GM19463 (cell line): Measurements from ENCODE around the gene AATF.
"Not testable (repeated sequence)": the region's sequence is repeated elsewhere in the genome, so short reads cannot be mapped to it uniquely, and the experiment has no call there.

Experiments used
- ATAC-seq: cut with Tn5 transposase; IDR thresholded peaks from one replicate; pipeline ENCODE4 v1.9.1; 2021; ENCODE audit warnings: mild to moderate bottlenecking, moderate library complexity; ENCODE audit not compliant: unreplicated experiment

The AATF gene

DNA sequence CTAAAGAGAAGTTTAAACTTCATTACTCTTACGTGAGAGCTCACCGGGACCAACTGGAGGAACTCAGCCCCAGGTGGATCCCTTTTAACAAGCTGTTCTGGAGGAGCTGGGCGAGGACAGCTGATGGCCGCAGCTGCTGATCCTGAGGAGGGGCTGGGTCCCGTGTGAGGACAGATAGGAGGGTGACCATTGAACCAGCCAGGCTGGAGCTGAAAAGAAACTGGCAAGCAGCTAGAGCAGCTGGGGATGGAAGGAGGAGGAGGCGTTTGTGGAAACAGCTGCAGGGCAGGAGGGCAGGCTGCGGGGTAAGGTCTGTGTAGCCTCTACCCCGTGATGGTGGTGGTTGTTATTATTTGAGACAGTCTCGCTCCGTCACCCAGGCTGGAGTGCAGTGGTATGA is 119.5 kb downstream of the AATF start:
- no peak for ATAC-seq

DNA sequence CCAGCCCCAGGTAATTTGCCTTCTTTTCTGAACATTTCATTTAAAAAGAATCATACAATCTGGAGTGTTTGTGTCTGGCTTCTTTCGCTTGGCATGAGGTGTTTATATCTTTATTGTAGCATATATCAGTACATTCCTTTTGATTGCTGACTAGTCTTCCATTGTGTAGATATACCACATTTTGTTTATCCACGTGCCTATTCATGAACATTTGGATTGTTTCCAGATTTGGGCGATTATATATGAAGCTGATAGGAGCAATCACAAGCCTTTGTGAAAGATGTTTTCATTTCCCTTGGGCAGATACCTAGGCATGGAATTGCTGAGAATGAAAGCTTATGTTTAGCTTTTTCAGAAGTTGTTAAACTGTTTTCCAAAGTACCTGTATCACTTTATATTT is 120.3 kb downstream of the AATF start:
- ATAC-seq, result no peak

DNA sequence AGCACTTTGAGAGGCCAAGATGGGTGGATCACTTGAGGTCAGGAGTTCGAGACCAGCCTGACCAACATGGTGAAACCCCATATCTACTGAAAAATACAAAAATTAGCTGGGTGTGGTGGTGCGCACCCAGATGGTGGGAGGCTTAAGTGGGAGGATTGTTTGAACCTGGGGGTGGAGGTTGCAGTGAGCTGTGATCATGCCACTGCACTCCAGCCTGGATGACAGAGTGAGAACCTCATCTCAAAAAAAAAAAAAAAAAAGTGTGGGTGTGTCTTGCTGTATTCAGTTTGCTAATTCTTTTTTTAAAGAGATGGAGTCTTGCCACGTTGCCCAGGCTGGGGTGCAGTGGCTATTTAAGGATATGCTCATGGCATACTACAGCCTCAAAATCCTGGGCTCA is 124.7 kb downstream of the AATF start:
- not testable (repeated sequence) for ATAC-seq

DNA sequence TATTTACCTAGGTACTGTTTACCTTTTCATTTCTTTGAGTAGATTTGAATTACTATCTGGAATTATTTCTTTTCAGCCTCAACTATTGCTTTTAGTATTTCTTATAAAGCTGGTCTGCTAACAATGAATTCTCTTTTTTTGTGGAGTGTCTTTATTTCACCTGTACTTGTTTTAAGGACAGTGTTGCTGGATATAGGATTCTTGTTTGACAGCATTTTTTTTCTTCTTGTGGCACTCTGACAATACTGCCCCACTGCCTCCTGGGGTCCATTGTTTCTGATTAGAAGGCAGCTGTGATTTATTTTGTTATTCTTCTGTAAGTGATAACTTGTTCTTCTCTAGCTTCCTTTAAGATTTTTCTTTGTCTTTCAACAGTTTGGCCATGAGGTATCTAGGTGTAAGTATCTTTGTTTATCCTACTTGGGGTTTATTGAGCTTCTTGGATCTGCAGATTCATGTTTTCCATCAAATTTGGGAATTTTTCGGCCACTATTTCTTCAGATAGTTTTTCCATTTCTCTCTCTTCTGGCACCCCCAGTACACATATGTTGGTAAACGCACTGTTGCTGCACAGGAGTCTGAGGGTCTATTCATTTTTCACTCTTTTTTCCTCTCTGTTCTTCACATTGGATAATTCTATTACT is 130.4 kb downstream of the AATF start:
- no peak for ATAC-seq

DNA sequence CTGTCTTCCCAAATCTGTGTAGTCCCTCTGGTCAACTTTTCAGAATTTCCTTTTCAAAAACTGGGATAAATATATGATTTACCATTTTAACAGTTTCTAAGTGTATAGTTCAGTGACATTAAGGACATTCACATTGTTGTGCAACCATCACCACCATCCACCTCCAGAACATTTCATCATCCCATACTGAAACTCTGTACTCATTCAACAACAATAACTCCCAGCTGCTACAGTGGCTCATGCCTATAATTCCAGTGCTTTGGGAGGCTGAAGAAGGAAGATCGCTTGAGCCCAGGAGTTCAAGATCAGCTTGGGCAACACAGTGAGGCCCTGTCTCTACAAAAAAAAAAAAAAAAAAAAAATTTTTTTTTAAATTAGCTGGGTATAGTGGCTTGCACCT is 131.0 kb downstream of the AATF start:
- no peak for ATAC-seq

DNA sequence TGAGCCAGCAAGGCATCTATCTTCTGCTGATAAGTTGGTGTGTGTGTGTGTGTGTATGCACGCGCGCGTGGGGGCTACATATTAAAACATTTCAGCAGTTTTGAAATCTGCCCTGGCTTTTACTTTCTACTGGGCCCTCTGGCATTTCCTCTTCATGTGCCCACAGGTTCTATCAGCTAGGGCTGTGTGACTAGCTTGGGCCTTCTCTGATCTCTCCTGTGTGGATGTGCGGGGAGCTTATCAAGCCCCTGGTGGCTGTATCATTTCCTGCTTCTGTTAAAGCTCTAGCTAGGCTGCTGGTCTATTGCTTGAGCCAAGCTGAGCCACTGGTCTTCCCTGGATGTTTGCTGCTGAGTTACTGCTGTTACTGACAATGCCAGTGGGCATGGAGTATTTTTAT is 132.5 kb downstream of the AATF start:
- no peak for ATAC-seq

DNA sequence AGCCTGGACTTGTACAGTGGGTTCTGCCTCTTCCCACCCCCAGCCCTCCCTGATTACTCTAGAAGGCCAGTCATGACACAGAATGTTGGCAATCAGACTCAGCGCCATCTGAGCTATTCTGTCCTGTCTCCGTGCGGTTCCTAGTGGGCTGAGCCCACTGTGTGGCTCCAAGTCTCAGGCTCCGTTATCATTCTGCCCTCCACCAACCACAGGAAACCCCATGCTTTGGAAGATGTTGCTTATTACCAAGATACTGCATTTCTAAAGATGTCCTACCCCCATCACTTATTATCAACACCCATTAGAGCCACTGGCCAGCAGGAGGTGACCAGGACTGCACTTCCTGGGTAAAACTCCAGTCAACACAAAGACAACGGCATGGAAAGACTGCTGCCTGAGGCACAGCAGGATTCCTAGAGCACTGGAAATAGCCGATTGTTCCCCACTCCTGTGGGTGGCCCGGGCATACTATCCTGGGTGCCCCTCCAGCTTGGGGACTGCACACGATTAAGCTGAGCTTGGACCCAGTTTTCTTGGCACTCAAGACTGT is 133.6 kb downstream of the AATF start:
- no peak for ATAC-seq

DNA sequence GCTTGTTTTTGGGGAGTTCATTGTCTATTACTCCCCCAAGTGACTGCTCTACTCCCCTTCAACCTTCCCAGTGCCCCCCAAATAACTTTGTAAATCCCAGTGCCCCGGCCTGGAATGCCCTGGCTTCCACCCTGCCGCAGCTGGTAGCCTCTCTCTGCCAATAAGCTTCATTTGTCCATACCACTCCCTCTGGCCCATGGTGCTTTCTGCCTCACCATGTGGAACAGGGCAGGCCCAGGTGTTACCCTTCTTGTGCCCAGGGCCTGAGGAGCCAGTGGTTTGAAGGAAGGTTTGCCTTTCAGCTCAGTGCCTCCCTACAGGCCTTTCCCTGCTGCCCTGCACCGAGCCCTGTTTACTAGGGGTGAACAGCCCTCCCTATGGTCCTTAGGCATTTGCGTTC is 134.2 kb downstream of the AATF start:
- ATAC-seq, result no peak

DNA sequence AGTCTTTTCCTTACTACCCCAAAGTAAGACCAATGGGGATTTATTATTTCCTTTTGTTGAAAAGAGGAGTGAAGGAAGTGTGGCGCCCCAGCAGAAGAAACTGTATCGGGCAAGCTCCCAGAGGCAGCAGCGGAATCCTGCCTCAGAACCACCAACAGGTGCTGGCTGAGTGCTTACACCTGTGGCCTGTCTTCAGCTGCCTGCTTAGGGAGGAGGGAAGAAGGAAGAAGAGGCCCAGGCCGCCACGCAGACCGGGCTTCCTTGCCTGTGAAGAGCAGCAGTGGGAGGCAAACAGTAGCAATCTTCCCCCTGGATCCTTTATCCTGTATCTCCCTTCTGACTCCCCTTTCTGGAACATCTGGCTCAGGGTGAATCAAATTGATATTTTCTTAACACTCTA is 134.7 kb downstream of the AATF start:
- ATAC-seq, result no peak

DNA sequence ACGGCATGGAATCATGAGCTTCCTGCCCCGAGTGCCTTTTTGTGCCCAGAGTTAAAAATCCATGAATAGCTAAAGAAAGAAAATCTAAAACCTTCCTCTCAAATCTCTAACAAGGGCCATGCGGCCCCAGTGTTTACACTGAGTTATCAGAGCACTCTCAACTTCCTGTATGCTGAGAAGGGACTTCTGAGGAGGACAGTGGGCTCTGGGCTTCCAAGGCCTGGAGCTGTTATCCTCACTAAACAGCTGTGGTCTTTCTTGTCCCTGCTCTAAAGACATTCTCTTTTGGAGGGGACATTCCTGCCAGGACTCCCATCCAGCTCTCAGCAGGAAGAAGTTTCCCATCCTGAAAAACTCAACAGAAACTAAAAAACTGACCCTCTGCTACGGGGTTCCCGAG is 135.6 kb downstream of the AATF start:
- no peak for ATAC-seq

DNA sequence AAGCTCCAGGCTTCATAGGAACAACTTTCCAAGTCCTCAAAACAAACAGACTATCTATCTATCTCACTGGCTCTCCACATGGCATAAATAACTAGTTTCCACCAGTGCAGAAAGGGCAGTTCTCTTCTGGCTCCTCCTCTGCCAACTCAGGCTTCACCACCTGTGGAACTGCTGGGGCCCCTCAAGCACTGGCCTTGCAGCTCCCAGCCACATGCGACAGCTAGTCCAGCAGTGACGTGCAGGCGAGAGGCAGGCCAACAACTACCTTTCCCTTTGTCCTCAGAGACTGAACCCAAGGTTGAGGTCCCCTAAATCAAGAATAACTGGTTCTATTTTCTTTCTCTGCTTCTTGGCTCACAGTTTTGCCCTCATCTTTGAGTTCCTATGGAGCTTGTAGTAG is 137.6 kb downstream of the AATF start:
- no peak for ATAC-seq

DNA sequence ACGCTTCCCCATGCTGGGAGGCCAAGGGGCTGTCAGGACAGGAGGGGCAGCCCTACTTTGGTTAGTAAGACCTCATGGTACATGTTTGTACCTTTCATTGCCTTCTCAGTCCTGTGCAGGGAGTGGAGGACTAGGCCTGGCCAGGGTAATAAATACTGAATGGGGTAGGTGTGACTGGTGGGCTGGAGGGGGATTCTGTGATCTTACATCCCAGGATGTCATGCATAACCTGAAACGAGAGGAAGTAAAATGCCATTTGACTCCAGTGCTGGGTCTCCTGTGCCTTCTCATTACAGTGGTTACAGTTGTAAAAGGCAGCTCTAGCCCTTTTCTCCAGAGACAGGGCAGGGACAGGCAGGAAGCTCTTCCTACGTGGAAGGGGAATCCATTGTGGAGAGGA is 138.2 kb downstream of the AATF start:
- no peak for ATAC-seq

DNA sequence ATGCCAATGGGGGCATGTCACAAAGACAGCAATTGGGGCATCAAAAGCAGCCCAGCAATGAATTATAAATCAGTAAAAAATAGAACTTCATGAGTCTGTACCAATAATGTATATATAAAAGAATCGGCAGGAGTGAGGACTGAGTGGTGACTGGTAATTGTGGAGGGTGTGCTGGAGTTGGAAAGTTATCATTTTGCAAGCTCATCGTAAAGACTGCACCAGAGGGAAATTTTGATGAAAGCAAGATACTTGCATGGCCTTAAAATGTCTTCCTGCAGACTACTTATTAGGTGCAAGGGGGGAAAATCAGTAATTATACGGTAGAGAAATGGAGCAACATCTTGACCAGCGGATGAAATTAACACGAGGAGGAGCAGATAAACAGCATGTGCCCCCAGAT is 138.9 kb downstream of the AATF start:
- no peak for ATAC-seq

DNA sequence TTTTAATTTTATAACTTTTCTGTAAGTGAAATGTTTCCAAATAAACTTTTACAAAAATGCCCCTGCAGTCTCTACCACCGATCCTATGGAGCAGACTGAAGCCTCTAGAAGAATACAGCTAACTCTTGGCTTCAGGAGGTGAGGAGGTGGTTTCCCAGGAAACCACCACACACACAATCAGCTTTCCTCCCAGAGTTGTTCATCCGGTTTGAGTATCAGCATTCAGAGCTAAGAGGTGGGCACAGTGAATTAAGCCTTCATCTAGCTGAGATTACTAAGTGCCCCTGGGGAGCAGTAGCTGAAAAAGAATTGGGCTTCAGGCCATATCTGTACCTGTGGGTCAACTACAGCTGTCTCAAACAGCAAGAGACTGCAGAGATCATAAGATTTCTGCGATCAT is 139.7 kb downstream of the AATF start:
- no peak for ATAC-seq

DNA sequence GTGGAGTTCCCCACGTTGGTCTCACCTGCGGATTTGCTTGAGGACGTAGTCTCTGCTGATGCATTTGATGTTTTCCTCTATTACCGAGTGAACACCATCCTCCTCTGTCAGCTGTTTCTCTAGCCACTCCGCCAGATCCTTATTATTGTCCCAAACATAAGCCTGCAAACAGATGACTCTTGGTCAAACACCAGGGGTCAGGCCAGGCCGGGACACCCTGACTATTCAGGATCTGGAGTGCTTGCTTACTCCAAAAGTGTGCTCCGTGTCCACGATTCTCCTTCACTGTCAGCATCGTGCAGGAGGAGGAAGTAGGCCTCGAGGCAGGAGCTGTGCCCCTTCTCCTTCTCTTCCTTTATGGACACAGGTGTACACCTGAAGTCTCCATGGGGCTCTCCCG is 140.2 kb downstream of the AATF start:
- no peak for ATAC-seq

DNA sequence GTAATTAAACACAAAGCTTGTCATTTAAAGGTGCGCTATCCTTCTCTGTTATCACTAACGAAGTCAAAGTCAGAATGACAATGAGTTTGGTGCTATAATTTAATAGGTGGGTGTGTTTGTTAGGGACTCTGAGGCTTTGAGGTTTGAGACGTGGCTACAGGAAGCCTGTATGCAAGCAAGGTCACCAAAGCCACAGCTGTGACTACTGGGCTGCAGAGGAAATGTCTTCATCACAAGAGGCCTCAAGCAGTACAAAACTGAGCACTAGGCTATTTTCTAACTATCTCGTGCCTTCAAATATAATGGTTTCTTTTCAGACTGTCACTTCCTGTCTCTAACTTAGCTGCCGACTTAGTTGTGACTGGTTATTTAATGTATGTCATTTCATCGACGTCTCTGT is 141.2 kb downstream of the AATF start:
- ATAC-seq, result no peak

DNA sequence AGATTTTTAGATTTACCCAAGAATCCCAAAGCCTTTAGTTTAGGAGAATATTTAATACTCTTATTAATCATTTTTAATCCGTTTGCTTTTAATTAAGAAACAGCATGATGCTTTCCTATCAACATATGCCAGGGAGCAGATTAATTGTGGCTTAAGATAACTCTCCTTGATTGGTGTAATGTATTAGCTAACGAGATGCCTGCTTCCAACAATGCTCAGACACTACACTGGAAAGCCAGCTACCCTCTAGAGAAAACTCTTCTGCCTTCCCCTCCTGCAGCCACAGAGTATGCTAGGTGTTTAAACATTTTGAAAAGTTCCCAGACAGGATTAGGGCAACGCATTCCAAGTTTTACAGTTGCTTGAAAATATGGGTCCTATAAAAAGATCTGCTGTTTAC is 142.2 kb downstream of the AATF start:
- no peak for ATAC-seq

DNA sequence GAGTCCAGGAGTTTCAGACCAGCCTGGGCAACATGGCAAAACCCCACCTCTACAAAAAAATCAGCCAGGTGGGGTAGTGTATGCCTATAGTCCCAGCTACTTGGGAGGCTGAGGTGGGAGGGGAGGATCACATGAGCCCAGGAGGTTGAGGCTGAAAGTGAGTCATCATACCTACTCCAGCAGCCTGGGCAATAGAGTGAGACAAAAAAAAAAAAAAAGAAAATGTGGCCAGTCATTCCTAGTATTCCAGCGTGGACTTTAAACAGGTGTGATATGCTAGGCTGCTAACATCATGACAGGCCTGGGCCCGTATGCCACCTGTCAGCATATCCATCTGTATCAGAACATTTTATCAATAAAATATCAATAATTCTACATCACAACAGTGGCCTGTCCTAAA is 143.3 kb downstream of the AATF start:
- no peak for ATAC-seq

DNA sequence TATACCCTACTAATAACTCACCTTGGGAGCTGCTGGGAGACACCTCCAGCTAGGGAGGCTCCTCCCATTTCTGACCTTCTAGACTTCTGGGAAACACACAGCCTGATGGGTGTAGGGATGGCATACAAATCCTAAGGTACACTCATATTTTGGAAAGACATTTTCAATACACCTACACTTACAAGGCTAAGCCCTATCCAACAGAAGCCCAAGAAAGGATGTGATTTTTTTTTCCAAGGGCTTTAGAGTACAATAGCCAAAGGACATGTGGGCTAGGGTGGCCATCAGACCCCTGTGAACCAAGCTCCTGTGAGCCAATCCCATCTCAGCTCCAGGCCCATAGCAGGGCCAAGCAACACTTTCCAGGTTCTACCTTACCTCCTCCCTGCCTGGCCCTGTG is 143.9 kb downstream of the AATF start:
- ATAC-seq, result no peak

DNA sequence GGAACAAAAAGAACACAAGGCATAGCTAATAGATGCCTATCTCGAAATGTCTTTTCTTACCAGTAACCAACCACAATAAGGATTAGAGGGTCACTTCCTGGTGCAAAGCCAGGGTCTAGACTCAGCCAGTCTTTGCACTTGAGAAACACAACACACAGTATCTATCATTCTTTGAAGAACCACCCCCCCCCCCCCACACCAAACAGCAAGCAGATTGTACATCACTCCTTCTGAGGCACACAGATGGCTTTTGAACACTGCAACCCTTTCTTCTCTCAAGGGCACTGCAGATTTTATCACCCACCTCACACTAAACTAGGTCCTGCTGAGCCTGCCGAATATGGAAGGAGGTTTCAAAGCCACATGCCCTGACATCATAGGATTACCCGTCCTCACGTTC is 145.6 kb downstream of the AATF start:
- ATAC-seq, result no peak

DNA sequence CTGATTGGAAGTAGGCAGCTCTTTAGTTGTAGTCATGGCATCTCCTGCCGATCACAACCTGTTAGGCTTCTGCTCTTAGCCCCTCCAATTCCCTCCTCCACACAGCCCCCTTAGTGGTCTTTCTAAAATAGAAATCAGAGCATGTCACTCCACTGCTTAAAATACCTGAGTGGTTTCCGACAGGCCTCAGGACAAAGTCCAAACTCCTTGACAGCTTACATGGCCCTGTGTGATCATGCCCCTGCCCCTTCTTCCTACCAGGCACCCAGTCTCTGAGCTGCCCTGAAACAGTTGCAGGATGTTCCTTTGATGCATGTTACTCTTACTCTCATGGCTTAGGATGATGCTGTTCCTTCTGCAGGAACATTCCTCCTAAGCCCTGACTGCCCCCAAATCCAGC is 147.3 kb downstream of the AATF start:
- no peak for ATAC-seq

DNA sequence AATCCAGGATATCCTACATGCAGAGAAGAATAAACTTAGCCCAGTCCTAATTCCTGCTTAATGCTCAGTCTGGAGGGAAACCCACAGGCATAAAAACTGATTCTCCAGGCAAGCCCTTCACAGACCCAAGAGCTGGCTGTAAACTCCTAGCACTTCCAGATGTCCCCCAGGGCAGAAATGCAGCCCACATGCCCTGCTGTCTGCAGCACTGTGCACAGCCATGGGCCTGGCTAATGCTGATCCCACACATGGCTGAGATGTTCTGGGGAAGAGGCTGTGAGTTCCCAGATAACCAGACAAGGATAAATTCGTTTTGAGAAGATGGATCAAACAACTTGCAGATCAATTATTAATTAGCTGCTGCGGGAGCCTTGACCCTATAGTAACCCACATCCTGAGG is 148.4 kb downstream of the AATF start:
- ATAC-seq, result no peak

DNA sequence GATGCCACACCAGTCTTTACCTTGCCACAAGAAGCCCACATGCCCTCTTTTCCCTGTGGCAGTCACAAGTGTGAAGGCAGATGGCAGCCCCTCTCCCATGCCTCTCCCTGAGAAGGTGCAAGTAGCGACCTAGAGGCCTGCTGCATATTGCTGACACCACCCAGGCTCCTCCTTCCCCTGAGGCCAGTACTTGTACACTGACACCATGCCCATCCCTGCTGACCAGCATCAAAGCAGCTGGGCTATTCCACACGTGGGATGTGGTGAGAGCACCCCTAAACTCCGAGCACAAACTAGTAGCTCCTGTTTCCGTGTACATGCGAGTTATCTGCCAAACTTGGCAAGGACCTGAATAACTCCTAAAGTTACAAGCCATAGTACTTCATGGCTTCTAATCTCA is 149.4 kb downstream of the AATF start:
- no peak for ATAC-seq
